Cortex of kidney (tissue), 1 donor: ENCODE results near the gene PRKCZ.
"Not testable (repeated sequence)": the region's sequence is repeated elsewhere in the genome, so short reads cannot be mapped to it uniquely, and the experiment has no call there.

Experiments
- DNase-seq: peaks from one replicate; lab custom pipeline; 2025; lab: John Stamatoyannopoulos, UW

Gene PRKCZ

DNA sequence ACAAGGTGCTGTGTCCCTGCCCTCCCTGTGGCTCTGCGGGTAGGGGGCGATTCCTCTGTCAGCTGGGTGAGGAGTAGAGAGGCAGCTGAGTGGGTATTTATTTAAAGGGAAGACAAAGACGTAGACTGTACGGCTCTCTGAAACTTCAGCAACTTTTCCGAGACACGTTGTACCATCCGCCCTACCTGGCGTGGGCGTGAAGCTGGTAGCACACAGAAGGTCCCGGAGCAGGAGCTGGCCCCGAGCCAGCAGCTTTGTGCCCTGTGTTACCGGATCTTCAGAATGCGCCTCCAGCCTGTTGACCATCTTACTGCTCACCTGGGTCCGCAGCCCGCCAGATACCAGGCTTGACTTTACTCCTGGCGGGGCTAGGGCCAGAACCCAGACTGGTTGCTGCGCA is 34.9 kb downstream of the PRKCZ start:
- no peak for DNase-seq

DNA sequence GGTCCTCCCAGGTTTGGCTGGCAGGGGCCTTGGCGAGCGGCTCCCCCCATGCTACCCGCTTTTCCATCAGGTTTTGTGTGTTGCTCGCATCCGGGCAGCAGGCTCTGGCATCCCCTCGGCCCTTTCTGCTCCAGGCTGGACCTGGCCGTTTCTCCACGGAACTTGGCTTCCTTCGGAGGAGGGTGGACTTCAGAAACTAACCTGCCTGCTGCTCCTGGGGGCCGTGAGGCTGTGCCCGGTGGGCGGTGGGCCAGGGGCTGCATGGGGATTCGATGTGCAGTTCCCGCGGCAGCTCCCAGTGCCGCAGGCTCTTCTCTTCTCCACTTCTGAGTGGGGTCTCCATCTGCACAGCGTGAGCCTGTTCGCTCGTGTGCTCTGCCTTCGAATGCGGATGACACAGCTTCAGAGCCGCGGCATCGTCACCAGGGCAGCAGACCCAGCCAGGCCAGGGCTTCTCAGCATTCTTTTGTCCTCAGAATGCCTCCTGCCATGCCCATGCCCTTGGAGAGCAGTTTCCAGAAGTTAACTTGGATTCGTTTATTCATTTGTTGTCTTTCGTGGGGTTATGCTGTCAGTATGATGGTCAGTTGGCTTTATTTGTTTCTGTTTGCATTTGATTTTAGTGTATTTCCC is 36.4 kb downstream of the PRKCZ start:
- no peak for DNase-seq

DNA sequence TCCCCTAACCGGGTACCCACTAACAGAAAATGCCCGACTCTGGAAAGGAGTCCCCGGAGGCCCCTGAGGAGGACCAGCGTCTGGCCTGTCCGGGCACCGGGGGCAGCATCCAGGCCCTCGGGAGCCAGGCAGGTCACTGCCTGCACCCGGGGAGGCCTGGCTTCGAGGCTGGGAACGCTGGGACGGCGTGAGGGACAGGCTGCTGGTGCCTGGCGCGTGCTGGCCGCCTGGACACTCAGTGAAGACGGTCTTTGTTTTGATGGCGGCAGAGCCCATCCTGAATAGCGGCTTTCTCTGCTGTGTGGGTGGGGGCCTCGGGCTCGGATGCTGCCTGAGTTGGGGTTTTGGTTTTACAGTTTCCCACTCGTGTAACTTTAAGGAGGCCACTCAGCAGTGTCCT is 37.6 kb downstream of the PRKCZ start:
- DNase-seq = no peak

DNA sequence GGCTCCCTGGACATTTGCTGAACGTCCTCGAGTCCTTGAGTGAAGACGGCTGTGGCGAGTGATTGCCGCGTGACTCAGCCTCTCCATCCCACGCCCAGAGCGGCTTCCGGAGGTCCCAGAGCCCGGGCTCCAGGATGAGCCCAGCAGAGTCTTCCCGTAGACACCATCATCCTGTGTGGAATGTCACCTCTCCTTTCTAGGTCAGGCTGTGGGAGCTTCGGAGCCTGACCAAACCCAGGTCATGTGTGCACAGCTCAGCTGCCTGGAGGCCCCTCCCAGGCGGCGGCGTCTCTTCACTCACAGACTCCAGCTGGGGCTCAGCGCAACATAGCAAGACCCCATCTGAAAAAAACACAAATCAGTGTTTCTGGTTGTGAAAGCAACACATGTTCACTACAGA is 38.2 kb downstream of the PRKCZ start:
- DNase-seq = no peak

DNA sequence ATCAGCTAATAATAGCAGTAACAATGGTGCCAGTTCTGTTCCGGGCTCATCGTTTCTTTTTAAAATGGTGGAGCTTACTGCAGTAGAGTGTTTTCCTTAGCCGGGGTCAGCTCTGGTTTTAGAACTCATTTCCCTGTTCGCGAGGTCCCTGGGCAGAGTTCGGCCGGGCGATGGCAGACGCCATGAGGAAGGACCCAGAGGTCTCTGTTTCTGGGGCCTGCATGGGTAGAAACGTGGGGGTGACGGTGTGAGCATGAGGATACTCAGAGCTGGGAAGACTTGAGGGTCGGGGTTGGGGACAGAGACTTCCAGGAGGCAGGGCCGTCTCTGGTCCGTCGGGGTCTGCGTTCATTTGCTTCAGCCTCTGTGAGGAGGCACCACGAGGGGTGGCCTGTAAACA is 38.8 kb downstream of the PRKCZ start:
- no peak for DNase-seq

DNA sequence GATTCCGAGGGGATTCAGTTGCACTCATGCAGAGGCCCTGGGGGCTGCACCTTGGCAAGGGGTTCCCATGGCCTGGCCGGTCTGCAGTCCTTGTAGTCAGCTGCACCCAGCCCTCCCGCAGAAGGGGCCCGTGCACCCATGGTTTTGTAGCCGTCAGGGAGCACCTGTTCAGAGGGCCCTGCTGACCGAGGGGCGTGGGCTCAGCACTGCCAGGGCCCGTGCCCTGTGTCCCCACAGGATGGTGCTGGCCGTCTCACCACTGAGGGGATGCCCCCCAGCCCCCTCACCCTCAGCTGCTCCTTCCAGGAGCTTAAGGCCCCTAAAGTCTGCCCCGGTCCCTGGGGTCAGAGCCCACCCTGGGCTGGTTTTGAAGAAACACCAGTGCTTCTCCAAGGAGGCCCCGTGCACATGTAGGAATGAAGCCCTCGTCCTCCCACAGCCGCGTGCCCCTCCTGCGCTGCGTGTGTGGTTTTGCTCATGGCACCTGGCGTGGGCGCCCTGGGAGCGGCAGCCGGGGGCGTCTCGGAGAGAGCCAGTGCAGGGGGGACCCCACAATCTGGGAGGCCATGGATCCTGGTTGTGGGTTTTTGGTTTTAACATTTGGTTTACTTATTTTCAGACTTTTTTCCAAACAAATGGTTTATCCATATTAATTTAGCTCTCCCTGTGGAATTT is 40.1 kb downstream of the PRKCZ start:
- DNase-seq = no peak

DNA sequence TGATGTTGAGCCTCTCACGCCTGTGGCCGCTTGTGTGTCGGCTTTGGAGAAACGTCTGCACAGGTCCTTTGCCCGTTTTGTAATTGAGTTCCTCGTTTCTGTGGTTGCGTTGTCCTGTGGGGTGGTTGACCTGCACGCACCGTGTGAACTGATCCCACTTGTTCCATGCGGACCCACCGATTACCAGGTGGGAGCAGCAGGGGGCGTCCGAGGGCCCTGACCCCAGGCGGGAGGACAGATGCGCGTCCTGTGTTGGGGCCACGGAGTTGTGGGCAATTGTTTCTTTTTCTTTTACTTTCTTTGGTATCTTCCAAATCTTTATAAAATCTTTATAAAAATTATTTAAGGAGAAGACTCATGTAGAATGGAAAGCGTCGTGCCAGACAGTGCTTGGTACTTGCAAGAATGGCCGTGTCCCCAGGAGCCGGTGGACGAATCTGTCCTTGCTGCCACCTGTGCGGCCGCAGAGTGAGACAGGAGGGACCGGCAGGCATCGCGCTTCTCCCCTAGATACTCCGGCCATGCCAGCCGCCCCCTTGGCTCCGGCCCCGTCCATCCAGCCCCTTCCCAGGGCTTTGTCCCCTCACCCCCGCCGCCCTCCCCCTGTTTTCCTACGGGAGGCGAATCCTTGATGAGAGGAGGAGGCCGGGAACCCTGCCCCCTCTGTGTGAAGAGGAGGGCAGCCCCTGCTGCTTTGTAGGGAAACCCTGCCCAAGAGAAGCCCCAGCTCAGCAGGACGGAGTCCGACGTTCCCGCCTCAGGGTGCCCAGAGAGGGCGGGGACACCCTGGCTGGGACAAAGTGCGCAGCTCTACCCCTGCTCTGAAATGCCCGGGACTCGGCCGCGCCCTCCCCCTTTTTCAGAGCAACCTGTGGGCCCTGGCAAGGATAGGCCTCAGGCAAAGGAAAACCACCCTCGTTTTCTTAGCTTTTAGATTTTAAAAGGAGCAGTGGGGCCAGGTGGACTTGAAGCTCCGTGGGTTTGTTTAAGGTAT is 41.7 kb downstream of the PRKCZ start:
- DNase-seq = peak; percentile 51

GRCh38 chr1:2093055-2093454 is 42.8 kb downstream of the PRKCZ start:
- no peak for DNase-seq

DNA sequence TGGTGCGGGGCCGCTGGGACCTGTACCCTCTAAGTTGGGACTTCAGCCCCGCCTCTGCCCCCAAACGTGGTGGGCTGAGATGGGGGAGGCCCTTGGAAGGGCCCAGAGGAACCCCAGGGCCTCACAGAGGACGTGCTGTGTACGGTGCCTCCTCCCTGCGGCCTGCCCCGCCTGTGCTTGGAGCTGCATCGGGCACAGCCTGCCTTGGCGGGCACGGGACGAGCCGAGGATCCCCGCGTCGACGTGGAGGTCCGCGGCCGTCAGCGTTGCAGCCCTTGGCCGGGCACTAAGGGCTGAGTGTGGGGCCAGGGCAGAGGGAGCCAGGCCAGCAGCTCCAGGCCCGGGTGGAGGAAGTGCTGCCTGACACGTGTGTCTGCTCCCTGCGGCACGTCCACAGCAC is 43.4 kb downstream of the PRKCZ start:
- no peak for DNase-seq

- DNase-seq = not testable (repeated sequence)
Observed at GRCh38 chr1:2094269-2095158, 44.3 kb downstream of the PRKCZ start.

DNA sequence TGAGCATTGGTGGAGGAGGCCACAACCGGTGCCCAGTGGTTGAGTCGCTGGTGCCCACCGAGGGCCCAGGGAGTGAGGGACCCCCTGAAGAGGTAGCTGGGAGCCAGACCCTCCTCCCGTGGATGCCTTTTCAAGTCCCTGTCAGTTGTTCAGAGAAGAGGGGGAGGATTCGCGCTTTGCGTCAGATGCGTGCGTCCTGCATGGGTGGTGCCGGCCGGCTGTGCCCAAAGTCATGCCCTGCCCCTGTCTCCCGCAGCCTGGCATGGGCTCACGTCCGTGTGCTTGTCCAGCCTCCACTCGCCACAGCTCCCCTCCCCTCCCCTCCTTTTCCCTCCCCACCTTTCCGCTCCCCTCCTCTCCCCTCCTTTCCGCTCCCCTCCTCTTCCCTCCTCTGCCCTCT is 45.2 kb downstream of the PRKCZ start:
- no peak for DNase-seq

DNA sequence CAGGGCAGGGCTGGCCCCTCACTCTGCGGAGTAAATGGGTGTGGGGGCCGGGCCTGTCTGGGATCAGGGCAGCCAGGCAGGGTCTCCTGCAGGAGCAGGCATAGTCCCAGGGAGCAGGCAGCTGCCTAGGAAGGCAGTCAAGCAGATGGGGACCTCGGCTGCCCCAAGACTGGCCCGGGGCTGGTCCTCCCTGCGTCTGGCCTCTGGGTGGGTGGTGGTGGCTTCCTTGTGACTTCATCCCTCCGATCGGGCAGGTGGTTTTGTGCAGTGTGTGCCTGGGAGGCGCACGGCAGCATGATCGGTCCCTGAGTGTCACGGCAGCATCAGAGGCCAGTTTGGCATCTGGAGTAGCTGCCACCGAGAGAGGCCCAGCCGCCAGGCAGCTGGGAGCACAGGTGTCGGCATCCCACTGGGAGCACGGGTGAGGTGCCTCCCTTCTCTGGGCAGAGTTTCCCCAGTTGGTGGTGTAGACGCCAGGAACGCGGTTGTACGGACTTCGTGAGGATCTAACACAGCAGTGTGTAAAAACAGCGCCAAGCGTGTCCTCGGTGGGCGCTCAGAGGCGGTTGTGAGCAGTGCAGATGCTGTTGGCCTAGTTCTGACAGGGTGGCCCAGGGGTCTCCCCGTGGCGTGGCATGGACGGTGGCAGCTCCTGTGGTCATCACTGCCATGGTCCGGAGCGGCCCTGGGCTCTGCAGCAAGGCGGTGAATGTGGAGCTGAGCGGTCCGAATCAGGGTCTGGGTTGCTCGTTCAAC is 45.9 kb downstream of the PRKCZ start:
- no peak for DNase-seq

GRCh38 chr1:2097386-2098300 is 47.4 kb downstream of the PRKCZ start:
- DNase-seq = no peak

GRCh38 chr1:2098301-2098698 is 48.1 kb downstream of the PRKCZ start:
- DNase-seq = no peak

DNA sequence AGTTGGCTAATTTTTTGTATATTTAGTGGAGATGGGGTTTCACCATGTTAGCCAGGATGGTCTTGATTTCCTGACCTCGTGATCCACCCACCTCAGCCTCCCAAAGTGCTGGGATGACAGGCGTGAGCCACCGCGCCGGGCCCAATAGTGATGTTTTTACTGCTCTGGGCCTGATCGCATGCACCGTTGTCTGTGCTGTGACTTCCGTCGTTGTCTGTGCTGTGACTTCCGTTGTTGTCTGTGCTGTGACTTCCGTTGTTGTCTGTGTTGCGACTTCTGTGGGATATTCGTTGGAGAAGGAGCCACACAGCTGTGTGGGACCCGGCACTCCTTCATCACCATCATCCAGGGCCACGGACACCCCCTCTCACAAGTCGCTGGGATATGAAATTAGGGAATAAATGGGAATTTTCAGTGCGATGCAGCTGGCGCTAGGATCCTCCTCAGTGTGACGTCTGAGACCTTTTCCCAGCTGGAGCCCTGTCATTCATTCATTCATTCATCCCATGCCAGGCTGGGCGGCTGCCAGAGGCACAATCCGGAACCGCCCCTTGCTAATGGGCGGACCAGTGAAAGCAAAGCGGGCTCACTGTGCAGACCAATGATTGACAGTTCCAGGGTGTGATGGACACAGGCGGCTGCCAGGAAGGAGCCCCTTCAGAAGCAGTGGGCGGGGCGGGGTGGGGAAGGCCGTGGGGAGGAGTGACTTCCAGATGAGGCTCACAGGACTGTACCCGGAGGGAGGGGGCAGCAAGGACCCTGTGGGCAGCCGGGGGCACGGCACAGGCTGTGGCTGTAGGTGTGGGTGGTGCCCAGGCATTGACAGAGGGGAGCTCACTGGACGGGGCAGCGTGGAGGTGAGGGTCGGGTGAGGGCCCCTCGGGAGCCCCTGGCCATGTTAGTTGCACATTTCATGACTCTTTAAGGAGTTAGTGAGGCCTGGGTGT is 48.9 kb downstream of the PRKCZ start:
- DNase-seq = no peak

GRCh38 chr1:2099886-2100779 is 49.9 kb downstream of the PRKCZ start:
- no peak for DNase-seq

DNA sequence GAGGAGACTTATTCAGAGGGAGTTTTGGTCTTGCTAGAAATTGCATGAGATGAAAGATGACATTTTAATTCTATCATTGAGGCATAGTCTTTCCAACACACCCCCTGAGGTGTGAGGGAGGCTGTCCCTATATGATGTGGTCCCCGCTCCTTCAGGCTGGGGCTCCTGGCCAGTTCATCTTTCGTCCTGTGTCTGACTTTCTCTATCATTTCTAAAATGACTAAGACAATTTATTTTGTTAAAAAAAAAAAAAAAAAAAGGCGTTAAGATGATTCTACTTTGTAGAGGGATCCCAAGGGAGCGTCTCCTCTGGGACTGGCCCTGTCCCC is 50.5 kb downstream of the PRKCZ start:
- DNase-seq = no peak

DNA sequence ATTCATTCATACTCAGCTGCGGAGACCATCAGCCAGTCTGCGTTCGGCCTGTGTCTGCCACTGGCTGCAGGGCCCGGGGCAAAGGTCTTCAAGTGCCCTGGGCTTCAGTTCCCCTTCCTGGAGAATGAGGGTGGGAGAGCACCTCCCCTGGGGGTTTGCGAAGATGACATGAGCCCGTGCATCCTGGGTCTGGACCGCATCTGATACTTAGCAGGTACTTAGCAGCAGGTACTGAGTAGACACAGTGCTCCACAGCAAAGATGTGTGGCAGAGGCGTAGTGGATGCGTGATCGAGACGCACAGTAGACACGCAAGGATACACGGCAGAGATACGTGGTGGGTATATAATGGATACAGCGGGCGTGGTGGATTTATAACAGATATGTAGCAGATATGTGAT is 51.3 kb downstream of the PRKCZ start:
- DNase-seq = no peak
